KG1 (cell line): Measurements from ENCODE around the gene ALDOB.

Experiments
- DNase-seq: peaks from one replicate; lab custom pipeline; 2025; lab: John Stamatoyannopoulos, UW

Gene ALDOB

GRCh38 chr9:101383361-101383760 is 52.2 kb downstream of the ALDOB start:
- no peak for DNase-seq

GRCh38 chr9:101381833-101382342 is 53.7 kb downstream of the ALDOB start:
- no peak for DNase-seq

GRCh38 chr9:101381118-101381517 is 54.5 kb downstream of the ALDOB start:
- DNase-seq, result no peak

- no peak for DNase-seq
Observed at GRCh38 chr9:101380295-101380694, 55.3 kb downstream of the ALDOB start.

- DNase-seq, result no peak
Observed at GRCh38 chr9:101376111-101376848, 59.3 kb downstream of the ALDOB start.

- DNase-seq, result no peak
Observed at GRCh38 chr9:101375546-101375945, 60.0 kb downstream of the ALDOB start.

- DNase-seq, result no peak
Observed at GRCh38 chr9:101372327-101373118, 63.1 kb downstream of the ALDOB start.

- no peak for DNase-seq
Observed at GRCh38 chr9:101371813-101372212, 63.8 kb downstream of the ALDOB start.
